Neural cell (in vitro differentiated cells): Measurements from ENCODE around the gene ANAPC5.
"Not testable (repeated sequence)": the region's sequence is repeated elsewhere in the genome, so short reads cannot be mapped to it uniquely, and the experiment has no call there.

Experiments used
- CTCF ChIP-seq: fragments of 450-650 bp; IDR thresholded peaks from 2 replicates; pipeline ENCODE4 v1.5.1; 2014; ENCODE audit warnings: antibody characterized with exemption, mild to moderate bottlenecking, moderate library complexity; ENCODE audit not compliant: poor library complexity, severe bottlenecking
- EZH2 ChIP-seq: fragments of 200-600, 300-800 bp; shearing (Covaris generic), sonication (generic); IDR thresholded peaks from 2 replicates; pipeline ENCODE4 v1.6.1; 2014; ENCODE audit warnings: antibody characterized with exemption, low read length, borderline replicate concordance, mild to moderate bottlenecking; ENCODE audit not compliant: insufficient read depth, poor library complexity, severe bottlenecking
- MXI1 ChIP-seq: fragments of 450-650 bp; conservative IDR thresholded peaks from 2 replicates; pipeline ENCODE4 v1.6.1; 2014; ENCODE audit warnings: antibody characterized with exemption, mild to moderate bottlenecking; ENCODE audit not compliant: poor library complexity, severe bottlenecking
- POLR2AphosphoS5 ChIP-seq: IDR thresholded peaks from 2 replicates; pipeline ENCODE4 v1.6.1; 2012
- RAD21 ChIP-seq: fragments of 450-650 bp; conservative IDR thresholded peaks from 2 replicates; pipeline ENCODE4 v1.6.1; 2014; ENCODE audit warnings: antibody characterized with exemption, mild to moderate bottlenecking, moderate library complexity
- TAF1 ChIP-seq: IDR thresholded peaks from 2 replicates; pipeline ENCODE4 v1.6.1; 2012; ENCODE audit warnings: low read depth

GRCh38 chr12:121281116-121281515 is 71.1 kb downstream of the ANAPC5 start:
- not testable (repeated sequence) for TF ChIP-seq CTCF, EZH2, MXI1, RAD21, POLR2AphosphoS5, TAF1
